ENCODE measurements around the gene SUMO4. TPM values are rescaled to one million over a fixed set of nuclear protein-coding genes. Genes with fewer than 3 reads are reported as not detected.

SUMO4 gene
- total and polyA plus RNA-seq, 9 of the 15 experiments (the other 6 are each of a cell fraction or from before 2014, with no cell fraction given), result 0.20 to 1.9 (median 0.50) TPM; not detected in 2

DNA sequence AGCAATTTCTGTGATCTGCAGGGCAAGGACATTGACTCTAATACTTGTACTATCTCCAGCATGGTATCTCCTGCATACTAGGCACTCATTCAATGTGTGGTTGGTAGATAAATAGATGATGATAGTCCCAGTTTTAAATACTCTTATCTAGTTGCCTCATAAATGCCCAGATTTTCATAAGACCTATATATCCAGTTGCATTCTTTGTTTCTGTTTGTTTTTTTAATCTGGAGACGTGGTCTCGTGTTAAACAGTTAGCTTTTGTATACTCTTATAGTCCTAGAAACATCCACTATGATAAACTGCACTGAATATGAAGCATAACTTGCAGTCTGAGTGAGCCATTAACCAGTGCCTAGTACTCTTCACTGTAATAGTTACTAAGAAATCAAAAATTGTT lies 35.5 kb upstream of the SUMO4 start:
- in situ Hi-C loops (cut with MboI), result no loop called here
- 26% methylated on average over 2 of the region's 2 CpGs for WGBS (ENCODE audit: insufficient coverage, low coverage, missing lambda C conversion rate)
- POLR2A ChIA-PET, result no interaction called here
- FAIRE-seq (no peak), ATAC-seq (peak; percentile 40; the same call in 1 of the 3 replicates), DNase-seq (ENCODE audit: extremely low read depth in 1 of 4, low spot score in 3 of 4) (no peak)
- no peak overlapping the region for H3K27ac ChIP-seq (ENCODE audit: extremely low read depth, low read depth, low read length)
- H3K4me2 ChIP-seq (ENCODE audit: insufficient read depth, low read length), result no peak overlapping the region
- H3K79me2 ChIP-seq (ENCODE audit: control insufficient read depth, insufficient read depth, low read length), result peaks cover 77% of the 10 kb centered on the region
- H3K4me3 ChIP-seq, result no peak overlapping the region
- peaks cover 3% of the 10 kb centered on the region for H3K9me1 ChIP-seq (ENCODE audit: control insufficient read depth, insufficient read depth, low read length)
- no TSS peak for BruUV-seq (replicated peaks)
- H3K27me3 ChIP-seq (ENCODE audit: control insufficient read depth in 2 of 2, insufficient read depth in 2 of 2, low read length in 2 of 2), result no peaks in the 10 kb centered on the region
- H3K9ac ChIP-seq (ENCODE audit: insufficient read depth in 1 of 2, low read depth in 2 of 2, low read length in 2 of 2), result no peak overlapping the region
- H2AFZ ChIP-seq (ENCODE audit: low read depth, low read length), result no peak overlapping the region
- peaks cover 0 to 13% of the 10 kb centered on the region in 2 experiments; a peak in 4 of 5 replicates for H3K4me1 ChIP-seq (replicated peaks in 1 of 2; ENCODE audit: control insufficient read depth in 2 of 2, insufficient read depth in 2 of 2, low read length in 2 of 2)
- CTCF ChIA-PET (ENCODE audit: low intra/inter-chr PET ratio), result no interaction called here
- no peaks in the 10 kb centered on the region for H3K36me3 ChIP-seq (ENCODE audit: control insufficient read depth, insufficient read depth, low read length)
- H3K9me3 ChIP-seq (replicated peaks; ENCODE audit: control insufficient read depth, insufficient read depth, low read depth, low read length), result no peaks in the 10 kb centered on the region
- H4K20me1 ChIP-seq (replicated peaks; ENCODE audit: control insufficient read depth, insufficient read depth, low read length), result peaks cover 13% of the 10 kb centered on the region; the same call in 1 of the 2 replicates
- intact Hi-C loops (cut with micrococcal nuclease), result no loop called here
- TF ChIP-seq, protein P1, sequence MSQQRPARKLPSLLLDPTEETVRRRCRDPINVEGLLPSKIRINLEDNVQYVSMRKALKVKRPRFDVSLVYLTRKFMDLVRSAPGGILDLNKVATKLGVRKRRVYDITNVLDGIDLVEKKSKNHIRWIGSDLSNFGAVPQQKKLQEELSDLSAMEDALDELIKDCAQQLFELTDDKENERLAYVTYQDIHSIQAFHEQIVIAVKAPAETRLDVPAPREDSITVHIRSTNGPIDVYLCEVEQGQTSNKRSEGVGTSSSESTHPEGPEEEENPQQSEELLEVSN (IDR thresholded peaks at IDR 0.05; ENCODE audit: borderline replicate concordance in 1 of 2, extremely low read depth in 1 of 2, insufficient read depth in 1 of 2, insufficient read length in 1 of 2, low read depth in 1 of 2, low read length in 1 of 2, poor library complexity in 1 of 2, severe bottlenecking in 1 of 2), result no peak
- no peak for TF ChIP-seq SRF (CRISPR knock-in tag; IDR thresholded peaks at IDR 0.05)
- TF ChIP-seq CBFA2T2 (conservative IDR thresholded peaks at IDR 0.05), result 0 out of 2 replicates have a peak, but pooled peaks have one; percentile 30
- peak in 1 of 2 experiments; percentile 47; a peak in 1 of 4 replicates for TF ChIP-seq KDM1A (IDR thresholded peaks at IDR 0.05)
- TF ChIP-seq, protein P2, sequence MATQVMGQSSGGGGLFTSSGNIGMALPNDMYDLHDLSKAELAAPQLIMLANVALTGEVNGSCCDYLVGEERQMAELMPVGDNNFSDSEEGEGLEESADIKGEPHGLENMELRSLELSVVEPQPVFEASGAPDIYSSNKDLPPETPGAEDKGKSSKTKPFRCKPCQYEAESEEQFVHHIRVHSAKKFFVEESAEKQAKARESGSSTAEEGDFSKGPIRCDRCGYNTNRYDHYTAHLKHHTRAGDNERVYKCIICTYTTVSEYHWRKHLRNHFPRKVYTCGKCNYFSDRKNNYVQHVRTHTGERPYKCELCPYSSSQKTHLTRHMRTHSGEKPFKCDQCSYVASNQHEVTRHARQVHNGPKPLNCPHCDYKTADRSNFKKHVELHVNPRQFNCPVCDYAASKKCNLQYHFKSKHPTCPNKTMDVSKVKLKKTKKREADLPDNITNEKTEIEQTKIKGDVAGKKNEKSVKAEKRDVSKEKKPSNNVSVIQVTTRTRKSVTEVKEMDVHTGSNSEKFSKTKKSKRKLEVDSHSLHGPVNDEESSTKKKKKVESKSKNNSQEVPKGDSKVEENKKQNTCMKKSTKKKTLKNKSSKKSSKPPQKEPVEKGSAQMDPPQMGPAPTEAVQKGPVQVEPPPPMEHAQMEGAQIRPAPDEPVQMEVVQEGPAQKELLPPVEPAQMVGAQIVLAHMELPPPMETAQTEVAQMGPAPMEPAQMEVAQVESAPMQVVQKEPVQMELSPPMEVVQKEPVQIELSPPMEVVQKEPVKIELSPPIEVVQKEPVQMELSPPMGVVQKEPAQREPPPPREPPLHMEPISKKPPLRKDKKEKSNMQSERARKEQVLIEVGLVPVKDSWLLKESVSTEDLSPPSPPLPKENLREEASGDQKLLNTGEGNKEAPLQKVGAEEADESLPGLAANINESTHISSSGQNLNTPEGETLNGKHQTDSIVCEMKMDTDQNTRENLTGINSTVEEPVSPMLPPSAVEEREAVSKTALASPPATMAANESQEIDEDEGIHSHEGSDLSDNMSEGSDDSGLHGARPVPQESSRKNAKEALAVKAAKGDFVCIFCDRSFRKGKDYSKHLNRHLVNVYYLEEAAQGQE (IDR thresholded peaks at IDR 0.05; ENCODE audit: borderline replicate concordance), result no peak
- TF ChIP-seq, protein P2 (CRISPR knock-in tag; IDR thresholded peaks at IDR 0.05; ENCODE audit: low read depth), result no peak
- TF ChIP-seq PHF8 (IDR thresholded peaks at IDR 0.05; ENCODE audit: borderline replicate concordance, low read length), result no peak
- 0 out of 2 replicates have a peak, but pooled peaks have one; percentile 34 for TF ChIP-seq ARID1B (IDR thresholded peaks at IDR 0.05)
- no peak for TF ChIP-seq THRAP3 (IDR thresholded peaks at IDR 0.05; ENCODE audit: borderline replicate concordance)
- no peak for TF ChIP-seq ATF1 (CRISPR knock-in tag; IDR thresholded peaks at IDR 0.05)
- no peak for TF ChIP-seq ATF1 (tag; IDR thresholded peaks at IDR 0.05)
- TF ChIP-seq SREBF2 (CRISPR knock-in tag; IDR thresholded peaks at IDR 0.05), result no peak
- TF ChIP-seq LEF1 (IDR thresholded peaks at IDR 0.05), result no peak
- TF ChIP-seq, protein P3, sequence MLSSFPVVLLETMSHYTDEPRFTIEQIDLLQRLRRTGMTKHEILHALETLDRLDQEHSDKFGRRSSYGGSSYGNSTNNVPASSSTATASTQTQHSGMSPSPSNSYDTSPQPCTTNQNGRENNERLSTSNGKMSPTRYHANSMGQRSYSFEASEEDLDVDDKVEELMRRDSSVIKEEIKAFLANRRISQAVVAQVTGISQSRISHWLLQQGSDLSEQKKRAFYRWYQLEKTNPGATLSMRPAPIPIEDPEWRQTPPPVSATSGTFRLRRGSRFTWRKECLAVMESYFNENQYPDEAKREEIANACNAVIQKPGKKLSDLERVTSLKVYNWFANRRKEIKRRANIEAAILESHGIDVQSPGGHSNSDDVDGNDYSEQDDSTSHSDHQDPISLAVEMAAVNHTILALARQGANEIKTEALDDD (IDR thresholded peaks at IDR 0.05), result peak; percentile 75

Measured in K562 (cell line).